WTC11 (cell line): ENCODE results near the gene WNT3A. TPM values are rescaled to one million over a fixed set of nuclear protein-coding genes. Genes with fewer than 3 reads are reported as not detected.

Experiments used
- ATAC-seq: fragments of 200-7000 bp; cut with Tn5 transposase; 2 replicates; pipeline ENCODE4 v1.10.0; 2021; ENCODE audit warnings: mild to moderate bottlenecking, moderate library complexity
- CTCF ChIA-PET: fragments of 300-600 bp; sonication (Branson Sonifier 250); formaldehyde crosslinking; loops from one replicate; lab custom pipeline; 2021; ENCODE audit warnings: antibody characterized with exemption; lab: Charles Lee
- POLR2A ChIA-PET: fragments of 350-600 bp; sonication (Branson Sonifier 250); formaldehyde crosslinking; loops from one replicate; lab custom pipeline; 2021; ENCODE audit warnings: antibody characterized with exemption; lab: Charles Lee
- DNase-seq: peaks from one replicate; pipeline ENCODE4 v3.0.0; 2021; ENCODE audit warnings: low spot score
- H3K27ac Mint-ChIP-seq: 2 replicates; pipeline ENCODE4 v1.8.0; 2021; ENCODE audit warnings: mixed read lengths
- H3K27me3 Mint-ChIP-seq: 2 replicates; pipeline ENCODE4 v1.8.0; 2021; ENCODE audit warnings: low read depth, mild to moderate bottlenecking, moderate library complexity, mixed read lengths
- H3K36me3 Mint-ChIP-seq: 2 replicates; pipeline ENCODE4 v1.8.0; 2021; ENCODE audit warnings: mixed read lengths
- H3K4me1 Mint-ChIP-seq: 2 replicates; pipeline ENCODE4 v1.8.0; 2022; ENCODE audit warnings: mixed read lengths
- H3K4me3 Mint-ChIP-seq: 2 replicates; pipeline ENCODE4 v1.8.0; 2021; ENCODE audit warnings: mild to moderate bottlenecking, moderate library complexity, mixed read lengths
- H3K9me3 Mint-ChIP-seq: 2 replicates; pipeline ENCODE4 v1.8.0; 2021; ENCODE audit warnings: mixed read lengths
- ATF1 ChIP-seq: sonication (generic); formaldehyde crosslinking; IDR thresholded peaks from 2 replicates; pipeline ENCODE4 v1.8.1; 2023; ENCODE audit warnings: mild to moderate bottlenecking, moderate library complexity, missing genetic modification reagents
- ATF3 ChIP-seq: sonication (generic); formaldehyde crosslinking; conservative IDR thresholded peaks from 2 replicates; pipeline ENCODE4 v1.8.1; 2022; ENCODE audit warnings: mild to moderate bottlenecking, missing genetic modification reagents
- ELF4 ChIP-seq: sonication (generic); formaldehyde crosslinking; IDR thresholded peaks from 2 replicates; pipeline ENCODE4 v1.8.1; 2022; ENCODE audit warnings: low read depth, mild to moderate bottlenecking, moderate library complexity, missing genetic modification reagents
- ESRRA ChIP-seq: sonication (generic); formaldehyde crosslinking; IDR thresholded peaks from 2 replicates; pipeline ENCODE4 v1.8.1; 2022; ENCODE audit warnings: mild to moderate bottlenecking, missing genetic modification reagents, borderline replicate concordance
- ETV6 ChIP-seq: sonication (generic); formaldehyde crosslinking; IDR thresholded peaks from 2 replicates; pipeline ENCODE4 v1.8.1; 2022; ENCODE audit warnings: mild to moderate bottlenecking, missing genetic modification reagents
- FOXP1 ChIP-seq: sonication (generic); formaldehyde crosslinking; IDR thresholded peaks from 2 replicates; pipeline ENCODE4 v1.8.0; 2022; ENCODE audit warnings: missing genetic modification reagents, mild to moderate bottlenecking, moderate library complexity, borderline replicate concordance
- GRHL2 ChIP-seq: fragments of 250-450 bp; sonication (Bioruptor Pico); IDR thresholded peaks from 2 replicates; pipeline ENCODE4 v1.8.0; 2022; ENCODE audit warnings: mild to moderate bottlenecking, moderate library complexity; ENCODE audit not compliant: insufficient replicate concordance, severe bottlenecking
- IRF2 ChIP-seq: sonication (generic); formaldehyde crosslinking; IDR thresholded peaks from 2 replicates; pipeline ENCODE4 v1.8.0; 2022; ENCODE audit warnings: low read depth, missing genetic modification reagents, borderline replicate concordance
- JUN ChIP-seq: sonication (generic); formaldehyde crosslinking; IDR thresholded peaks from 2 replicates; pipeline ENCODE4 v1.8.0; 2023; ENCODE audit warnings: mild to moderate bottlenecking, missing genetic modification reagents
- NFATC4 ChIP-seq: fragments of 250-450 bp; sonication (Bioruptor Pico); IDR thresholded peaks from 2 replicates; pipeline ENCODE4 v1.9.0; 2021; ENCODE audit warnings: mild to moderate bottlenecking
- NFE2L1 ChIP-seq: sonication (generic); formaldehyde crosslinking; IDR thresholded peaks from 2 replicates; pipeline ENCODE4 v1.8.1; 2023; ENCODE audit warnings: missing genetic modification reagents
- NR1H2 ChIP-seq: sonication (generic); formaldehyde crosslinking; IDR thresholded peaks from 2 replicates; pipeline ENCODE4 v1.9.0; 2021; ENCODE audit warnings: mild to moderate bottlenecking, moderate library complexity, missing genetic modification reagents
- PRRX2 ChIP-seq: fragments of 250-450 bp; sonication (Bioruptor Pico); IDR thresholded peaks from 2 replicates; pipeline ENCODE4 v1.8.0; 2021; ENCODE audit warnings: mild to moderate bottlenecking
- SMAD4 ChIP-seq: sonication (generic); formaldehyde crosslinking; IDR thresholded peaks from 2 replicates; pipeline ENCODE4 v1.8.0; 2022; ENCODE audit warnings: mild to moderate bottlenecking, missing genetic modification reagents
- ZNF138 ChIP-seq: sonication (generic); formaldehyde crosslinking; conservative IDR thresholded peaks from 2 replicates; pipeline ENCODE4 v1.8.1; 2022; ENCODE audit warnings: mild to moderate bottlenecking, moderate library complexity, missing genetic modification reagents
- ZNF219 ChIP-seq: sonication (generic); formaldehyde crosslinking; IDR thresholded peaks from 2 replicates; pipeline ENCODE4 v1.8.0; 2023; ENCODE audit warnings: missing genetic modification reagents, mild to moderate bottlenecking, borderline replicate concordance
- ZNF423 ChIP-seq: fragments of 250-450 bp; sonication (Bioruptor Pico); IDR thresholded peaks from 2 replicates; pipeline ENCODE4 v2.1.2; 2022; ENCODE audit warnings: mild to moderate bottlenecking, moderate library complexity
- total RNA-seq: library from RNA; stranded (reverse); gene quantifications from 3 replicates; pipeline ENCODE4 v1.2.3, GENCODE V29; 2021
- TF ChIP-seq, protein P1 (sequence below): sonication (generic); formaldehyde crosslinking; IDR thresholded peaks from 2 replicates; pipeline ENCODE4 v1.8.0; 2023; ENCODE audit warnings: mild to moderate bottlenecking, missing genetic modification reagents
- TF ChIP-seq, protein P2 (sequence below): fragments of 250-450 bp; sonication (Bioruptor Pico); IDR thresholded peaks from 2 replicates; pipeline ENCODE4 v1.9.0; 2021; ENCODE audit warnings: mild to moderate bottlenecking
- TF ChIP-seq, protein P3 (sequence below): sonication (generic); formaldehyde crosslinking; IDR thresholded peaks from 2 replicates; pipeline ENCODE4 v1.8.1; 2023; ENCODE audit warnings: mild to moderate bottlenecking, missing genetic modification reagents
- TF ChIP-seq, protein P4 (sequence below): fragments of 250-450 bp; sonication (Bioruptor Pico); IDR thresholded peaks from 2 replicates; pipeline ENCODE4 v1.9.0; 2021; ENCODE audit warnings: mild to moderate bottlenecking, borderline replicate concordance

Gene WNT3A
- total RNA-seq, 1 experiment from 2014 or later: 0.17 TPM

DNA sequence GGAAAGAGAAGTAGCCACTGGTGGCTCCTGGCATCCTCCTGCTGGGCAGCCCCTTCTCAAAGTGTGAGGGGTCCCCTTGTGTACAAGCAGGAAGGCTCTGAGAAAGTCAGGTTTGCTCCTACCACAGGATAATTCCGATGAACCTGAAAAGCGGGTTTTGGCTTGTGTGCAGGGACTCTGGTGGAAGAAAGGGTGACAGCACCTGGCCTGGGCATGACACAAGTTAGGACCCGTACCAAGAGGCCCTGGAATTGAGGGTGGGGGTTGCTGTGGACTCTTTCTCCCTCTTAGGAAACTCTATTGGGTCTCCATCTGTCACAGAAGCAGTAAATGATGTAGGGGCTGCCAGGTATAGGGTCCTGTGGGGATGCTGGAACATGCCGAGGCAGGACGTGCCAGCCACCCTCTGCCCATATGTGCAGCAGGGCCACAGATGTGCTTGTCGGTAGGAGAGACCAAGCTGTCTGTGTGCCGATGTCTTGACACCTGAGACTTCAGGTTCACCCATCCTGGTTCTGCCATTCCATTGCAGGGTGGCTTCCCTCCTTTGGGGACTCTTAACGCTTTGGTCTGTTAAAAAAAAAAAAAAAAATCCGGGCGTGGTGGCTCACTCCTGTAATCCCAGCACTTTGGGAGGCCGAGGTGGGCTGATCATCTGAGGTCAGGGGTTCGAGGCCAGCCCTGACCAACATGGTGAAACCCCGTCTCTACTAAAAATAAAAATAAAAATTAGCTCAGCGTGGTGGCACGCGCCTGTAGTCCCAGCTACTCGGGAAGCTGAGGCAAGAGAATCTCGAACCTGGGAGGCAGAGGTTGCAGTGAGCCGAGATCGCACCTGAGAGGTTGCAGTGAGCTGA lies 86.5 kb downstream of the WNT3A start:
- no peak overlapping the region for H3K4me3 Mint-ChIP-seq
- ChIA-PET CTCF (interaction anchor here (0.7 to 0.8 kb wide), 2 partner anchors 33 to 89 kb away, joined by 3 read pairs; no protein-coding TSS in a partner anchor), POLR2A (interaction anchor here (2.0 kb wide), 1 partner anchor 11 kb away, joined by 4 read pairs; the partner anchor contains the start of gene ARF1)

GRCh38 chr1:228094432-228095016 lies 87.7 kb downstream of the WNT3A start:
- Mint-ChIP-seq H3K27me3 (no peaks in the 10 kb centered on the region), H3K27ac (no peak overlapping the region), H3K4me3 (no peak overlapping the region), H3K36me3 (peaks cover 51% of the 10 kb centered on the region), H3K4me1 (peaks cover 7% of the 10 kb centered on the region), H3K9me3 (peaks cover 11% of the 10 kb centered on the region)
- DNase-seq: no peak
- ChIA-PET POLR2A (no interaction called here), CTCF (no interaction called here)
- ATAC-seq: no peak
- TF ChIP-seq ESRRA (CRISPR knock-in tag) (no peak), ELF4 (CRISPR knock-in tag) (no peak), ZNF138 (no peak), GRHL2 (CRISPR knock-in tag) (no peak), SMAD4 (no peak), FOXP1 (CRISPR knock-in tag) (no peak), ZNF219 (CRISPR knock-in tag) (no peak), PRRX2 (no peak), ATF1 (CRISPR knock-in tag) (no peak), IRF2 (CRISPR knock-in tag) (no peak), ZNF423 (no peak), NR1H2 (CRISPR knock-in tag) (no peak)
- TF ChIP-seq, protein P1, sequence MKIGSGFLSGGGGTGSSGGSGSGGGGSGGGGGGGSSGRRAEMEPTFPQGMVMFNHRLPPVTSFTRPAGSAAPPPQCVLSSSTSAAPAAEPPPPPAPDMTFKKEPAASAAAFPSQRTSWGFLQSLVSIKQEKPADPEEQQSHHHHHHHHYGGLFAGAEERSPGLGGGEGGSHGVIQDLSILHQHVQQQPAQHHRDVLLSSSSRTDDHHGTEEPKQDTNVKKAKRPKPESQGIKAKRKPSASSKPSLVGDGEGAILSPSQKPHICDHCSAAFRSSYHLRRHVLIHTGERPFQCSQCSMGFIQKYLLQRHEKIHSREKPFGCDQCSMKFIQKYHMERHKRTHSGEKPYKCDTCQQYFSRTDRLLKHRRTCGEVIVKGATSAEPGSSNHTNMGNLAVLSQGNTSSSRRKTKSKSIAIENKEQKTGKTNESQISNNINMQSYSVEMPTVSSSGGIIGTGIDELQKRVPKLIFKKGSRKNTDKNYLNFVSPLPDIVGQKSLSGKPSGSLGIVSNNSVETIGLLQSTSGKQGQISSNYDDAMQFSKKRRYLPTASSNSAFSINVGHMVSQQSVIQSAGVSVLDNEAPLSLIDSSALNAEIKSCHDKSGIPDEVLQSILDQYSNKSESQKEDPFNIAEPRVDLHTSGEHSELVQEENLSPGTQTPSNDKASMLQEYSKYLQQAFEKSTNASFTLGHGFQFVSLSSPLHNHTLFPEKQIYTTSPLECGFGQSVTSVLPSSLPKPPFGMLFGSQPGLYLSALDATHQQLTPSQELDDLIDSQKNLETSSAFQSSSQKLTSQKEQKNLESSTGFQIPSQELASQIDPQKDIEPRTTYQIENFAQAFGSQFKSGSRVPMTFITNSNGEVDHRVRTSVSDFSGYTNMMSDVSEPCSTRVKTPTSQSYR (CRISPR knock-in tag): no peak
- TF ChIP-seq, protein P2, sequence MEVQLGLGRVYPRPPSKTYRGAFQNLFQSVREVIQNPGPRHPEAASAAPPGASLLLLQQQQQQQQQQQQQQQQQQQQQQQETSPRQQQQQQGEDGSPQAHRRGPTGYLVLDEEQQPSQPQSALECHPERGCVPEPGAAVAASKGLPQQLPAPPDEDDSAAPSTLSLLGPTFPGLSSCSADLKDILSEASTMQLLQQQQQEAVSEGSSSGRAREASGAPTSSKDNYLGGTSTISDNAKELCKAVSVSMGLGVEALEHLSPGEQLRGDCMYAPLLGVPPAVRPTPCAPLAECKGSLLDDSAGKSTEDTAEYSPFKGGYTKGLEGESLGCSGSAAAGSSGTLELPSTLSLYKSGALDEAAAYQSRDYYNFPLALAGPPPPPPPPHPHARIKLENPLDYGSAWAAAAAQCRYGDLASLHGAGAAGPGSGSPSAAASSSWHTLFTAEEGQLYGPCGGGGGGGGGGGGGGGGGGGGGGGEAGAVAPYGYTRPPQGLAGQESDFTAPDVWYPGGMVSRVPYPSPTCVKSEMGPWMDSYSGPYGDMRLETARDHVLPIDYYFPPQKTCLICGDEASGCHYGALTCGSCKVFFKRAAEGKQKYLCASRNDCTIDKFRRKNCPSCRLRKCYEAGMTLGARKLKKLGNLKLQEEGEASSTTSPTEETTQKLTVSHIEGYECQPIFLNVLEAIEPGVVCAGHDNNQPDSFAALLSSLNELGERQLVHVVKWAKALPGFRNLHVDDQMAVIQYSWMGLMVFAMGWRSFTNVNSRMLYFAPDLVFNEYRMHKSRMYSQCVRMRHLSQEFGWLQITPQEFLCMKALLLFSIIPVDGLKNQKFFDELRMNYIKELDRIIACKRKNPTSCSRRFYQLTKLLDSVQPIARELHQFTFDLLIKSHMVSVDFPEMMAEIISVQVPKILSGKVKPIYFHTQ (CRISPR knock-in tag): no peak
- TF ChIP-seq, protein P3, sequence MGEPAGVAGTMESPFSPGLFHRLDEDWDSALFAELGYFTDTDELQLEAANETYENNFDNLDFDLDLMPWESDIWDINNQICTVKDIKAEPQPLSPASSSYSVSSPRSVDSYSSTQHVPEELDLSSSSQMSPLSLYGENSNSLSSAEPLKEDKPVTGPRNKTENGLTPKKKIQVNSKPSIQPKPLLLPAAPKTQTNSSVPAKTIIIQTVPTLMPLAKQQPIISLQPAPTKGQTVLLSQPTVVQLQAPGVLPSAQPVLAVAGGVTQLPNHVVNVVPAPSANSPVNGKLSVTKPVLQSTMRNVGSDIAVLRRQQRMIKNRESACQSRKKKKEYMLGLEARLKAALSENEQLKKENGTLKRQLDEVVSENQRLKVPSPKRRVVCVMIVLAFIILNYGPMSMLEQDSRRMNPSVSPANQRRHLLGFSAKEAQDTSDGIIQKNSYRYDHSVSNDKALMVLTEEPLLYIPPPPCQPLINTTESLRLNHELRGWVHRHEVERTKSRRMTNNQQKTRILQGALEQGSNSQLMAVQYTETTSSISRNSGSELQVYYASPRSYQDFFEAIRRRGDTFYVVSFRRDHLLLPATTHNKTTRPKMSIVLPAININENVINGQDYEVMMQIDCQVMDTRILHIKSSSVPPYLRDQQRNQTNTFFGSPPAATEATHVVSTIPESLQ (CRISPR knock-in tag): no peak
- TF ChIP-seq, protein P4, sequence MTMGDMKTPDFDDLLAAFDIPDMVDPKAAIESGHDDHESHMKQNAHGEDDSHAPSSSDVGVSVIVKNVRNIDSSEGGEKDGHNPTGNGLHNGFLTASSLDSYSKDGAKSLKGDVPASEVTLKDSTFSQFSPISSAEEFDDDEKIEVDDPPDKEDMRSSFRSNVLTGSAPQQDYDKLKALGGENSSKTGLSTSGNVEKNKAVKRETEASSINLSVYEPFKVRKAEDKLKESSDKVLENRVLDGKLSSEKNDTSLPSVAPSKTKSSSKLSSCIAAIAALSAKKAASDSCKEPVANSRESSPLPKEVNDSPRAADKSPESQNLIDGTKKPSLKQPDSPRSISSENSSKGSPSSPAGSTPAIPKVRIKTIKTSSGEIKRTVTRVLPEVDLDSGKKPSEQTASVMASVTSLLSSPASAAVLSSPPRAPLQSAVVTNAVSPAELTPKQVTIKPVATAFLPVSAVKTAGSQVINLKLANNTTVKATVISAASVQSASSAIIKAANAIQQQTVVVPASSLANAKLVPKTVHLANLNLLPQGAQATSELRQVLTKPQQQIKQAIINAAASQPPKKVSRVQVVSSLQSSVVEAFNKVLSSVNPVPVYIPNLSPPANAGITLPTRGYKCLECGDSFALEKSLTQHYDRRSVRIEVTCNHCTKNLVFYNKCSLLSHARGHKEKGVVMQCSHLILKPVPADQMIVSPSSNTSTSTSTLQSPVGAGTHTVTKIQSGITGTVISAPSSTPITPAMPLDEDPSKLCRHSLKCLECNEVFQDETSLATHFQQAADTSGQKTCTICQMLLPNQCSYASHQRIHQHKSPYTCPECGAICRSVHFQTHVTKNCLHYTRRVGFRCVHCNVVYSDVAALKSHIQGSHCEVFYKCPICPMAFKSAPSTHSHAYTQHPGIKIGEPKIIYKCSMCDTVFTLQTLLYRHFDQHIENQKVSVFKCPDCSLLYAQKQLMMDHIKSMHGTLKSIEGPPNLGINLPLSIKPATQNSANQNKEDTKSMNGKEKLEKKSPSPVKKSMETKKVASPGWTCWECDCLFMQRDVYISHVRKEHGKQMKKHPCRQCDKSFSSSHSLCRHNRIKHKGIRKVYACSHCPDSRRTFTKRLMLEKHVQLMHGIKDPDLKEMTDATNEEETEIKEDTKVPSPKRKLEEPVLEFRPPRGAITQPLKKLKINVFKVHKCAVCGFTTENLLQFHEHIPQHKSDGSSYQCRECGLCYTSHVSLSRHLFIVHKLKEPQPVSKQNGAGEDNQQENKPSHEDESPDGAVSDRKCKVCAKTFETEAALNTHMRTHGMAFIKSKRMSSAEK (CRISPR knock-in tag): no peak

More for the DNA sequence above, 86.5 kb downstream of the WNT3A start:
- Mint-ChIP-seq H3K36me3 (peaks cover 43% of the 10 kb centered on the region), H3K27me3 (no peaks in the 10 kb centered on the region), H3K27ac (no peak overlapping the region), H3K4me1 (peaks cover 16% of the 10 kb centered on the region), H3K9me3 (peaks cover 11% of the 10 kb centered on the region)
- TF ChIP-seq NFATC4 (no peak), NFE2L1 (CRISPR knock-in tag) (no peak), JUN (CRISPR knock-in tag) (no peak), ATF3 (no peak), SMAD4 (no peak), ETV6 (CRISPR knock-in tag) (no peak), FOXP1 (CRISPR knock-in tag) (no peak)
- DNase-seq (no peak), ATAC-seq (no peak)
